ENCODE measurements around the gene AHR.
"Not testable (repeated sequence)": the region's sequence is repeated elsewhere in the genome, so short reads cannot be mapped to it uniquely, and the experiment has no call there.

The AHR gene

DNA sequence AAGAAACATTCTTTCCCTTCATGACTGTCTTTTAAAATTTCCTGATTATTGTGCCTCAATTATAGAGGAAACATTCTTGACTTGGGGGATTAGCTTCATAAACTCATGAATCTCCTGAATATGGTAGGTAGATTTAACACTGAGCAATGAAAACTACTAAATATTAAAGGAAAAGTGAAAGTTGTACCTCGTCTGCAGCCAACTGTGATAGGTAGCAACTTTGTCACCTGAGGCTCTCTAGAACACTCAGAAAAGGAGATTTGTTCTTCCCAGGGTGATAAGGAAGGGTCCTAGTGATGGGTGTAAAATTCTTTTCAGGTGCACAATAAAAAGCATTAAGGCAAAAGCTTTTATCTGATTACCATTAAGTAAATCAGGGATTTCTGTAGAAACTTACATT lies 78.1 kb downstream of the AHR start:
- no peak for DNase-seq (ENCODE audit: low read depth in 2 of 2)

- no peak for DNase-seq (ENCODE audit: low read depth in 2 of 2)
Observed at GRCh38 chr7:17380736-17381662, 82.5 kb downstream of the AHR start.

- not testable (repeated sequence) for DNase-seq (ENCODE audit: low read depth in 2 of 2)
Observed at GRCh38 chr7:17382408-17383354, 84.2 kb downstream of the AHR start.

- DNase-seq (ENCODE audit: low read depth in 2 of 2), result no peak
Observed at GRCh38 chr7:17384400-17384799, 85.9 kb downstream of the AHR start.

- DNase-seq (ENCODE audit: low read depth in 2 of 2), result no peak
Observed at GRCh38 chr7:17385612-17386011, 87.2 kb downstream of the AHR start.

DNA sequence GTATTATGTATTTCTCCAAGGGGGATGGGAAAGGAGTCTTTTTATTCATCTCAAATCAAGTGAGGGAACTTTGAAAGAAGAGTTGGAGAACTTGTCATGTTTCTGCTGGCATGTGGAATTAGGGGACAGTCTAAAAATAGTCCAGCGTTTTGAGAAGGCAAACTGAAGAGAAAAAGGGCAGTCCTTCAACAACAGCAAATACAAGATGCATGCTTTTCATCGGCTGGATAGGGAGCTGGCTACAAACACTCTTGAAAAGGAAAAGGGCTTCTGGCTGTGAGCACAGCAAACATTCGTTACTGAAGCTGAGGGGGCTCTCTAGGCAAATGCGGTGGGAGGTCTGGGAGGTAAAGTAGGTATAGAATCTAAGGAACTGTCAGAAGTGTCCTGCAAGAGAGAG lies 91.9 kb downstream of the AHR start:
- no peak for DNase-seq (ENCODE audit: low read depth in 2 of 2)

GRCh38 chr7:17391366-17391765 lies 92.9 kb downstream of the AHR start:
- DNase-seq (ENCODE audit: low read depth in 2 of 2), result no peak

- DNase-seq (ENCODE audit: low read depth in 2 of 2), result no peak
Observed at GRCh38 chr7:17392846-17393245, 94.4 kb downstream of the AHR start.

- DNase-seq (ENCODE audit: low read depth in 2 of 2), result not testable (repeated sequence)
Observed at GRCh38 chr7:17394563-17394962, 96.1 kb downstream of the AHR start.

Data from stimulated activated CD8-positive, alpha-beta memory T cell treated with anti-CD3 and anti-CD28 coated beads, Interleukin-15, amount 100 ng/mL, for 4 hours (primary cell).